Forelimb muscle (tissue), 1 donor: ENCODE data around the gene E2F4. TPM values are rescaled to one million over a fixed set of nuclear protein-coding genes. Genes with fewer than 3 reads are reported as not detected.

ENCODE experiments used
- DNase-seq: peaks from one replicate; pipeline ENCODE4 v3.0.0-alpha.2; 2013; ENCODE audit warnings: low read depth
- polyA plus RNA-seq: library from polyadenylated mRNA; unstranded; fragments of 120-200 nt; gene quantifications from one replicate; pipeline ENCODE4 v1.2.1, GENCODE V29; 2013; ENCODE audit not compliant: insufficient read length

The E2F4 gene
- polyA plus RNA-seq, 1 donor, result 40.5 TPM

- no peak for DNase-seq
Measured at GRCh38 chr16:67234180-67234597, 42.2 kb downstream of the E2F4 start.

- DNase-seq, result no peak
Measured at GRCh38 chr16:67235816-67236562, 44.0 kb downstream of the E2F4 start.

- no peak for DNase-seq
Measured at GRCh38 chr16:67236563-67237395, 44.8 kb downstream of the E2F4 start.

DNA sequence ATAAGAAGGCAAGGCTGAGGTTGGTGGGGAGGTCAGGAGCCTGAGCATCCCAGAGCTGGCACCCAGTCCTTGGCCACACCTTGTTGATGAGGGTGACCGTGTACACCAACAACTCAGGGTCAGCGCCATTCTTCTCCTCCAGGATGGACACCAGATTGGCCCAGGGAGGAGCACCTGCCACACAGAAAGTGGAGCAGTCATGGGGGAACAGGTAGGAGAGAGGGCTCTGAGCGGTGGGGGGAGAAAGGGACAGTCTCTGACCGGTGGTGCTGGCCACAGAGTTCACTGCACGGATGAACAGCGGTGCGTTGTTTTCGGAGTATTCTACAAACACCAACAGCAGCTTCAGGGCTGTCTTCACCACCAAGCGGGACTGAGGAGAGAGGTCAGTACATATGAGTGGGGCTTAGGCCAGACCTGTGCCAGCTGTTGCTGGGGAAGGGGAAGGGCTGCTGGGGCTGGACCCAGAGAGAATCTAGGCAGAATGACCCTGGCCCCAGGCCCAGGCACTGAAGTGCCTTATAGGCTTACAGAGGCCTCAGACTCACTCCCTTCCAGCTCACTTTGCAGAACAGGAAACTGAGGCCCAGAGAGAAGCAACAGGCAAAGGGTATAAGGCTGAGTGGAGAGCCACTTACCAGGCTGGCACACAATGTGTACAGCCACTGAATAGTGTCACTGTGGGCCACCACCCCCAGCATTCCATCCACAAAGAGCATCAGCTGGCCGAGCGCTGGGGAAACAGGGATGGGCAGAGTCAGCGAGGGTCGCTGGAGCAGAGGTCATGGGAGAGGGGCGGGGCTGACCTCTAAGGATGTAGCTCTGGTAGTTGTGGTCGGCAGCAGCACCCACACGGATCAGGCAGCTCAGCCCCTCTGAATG lies 45.7 kb downstream of the E2F4 start:
- no peak for DNase-seq

- DNase-seq, result no peak
Measured at GRCh38 chr16:67238278-67238575, 46.3 kb downstream of the E2F4 start.

DNA sequence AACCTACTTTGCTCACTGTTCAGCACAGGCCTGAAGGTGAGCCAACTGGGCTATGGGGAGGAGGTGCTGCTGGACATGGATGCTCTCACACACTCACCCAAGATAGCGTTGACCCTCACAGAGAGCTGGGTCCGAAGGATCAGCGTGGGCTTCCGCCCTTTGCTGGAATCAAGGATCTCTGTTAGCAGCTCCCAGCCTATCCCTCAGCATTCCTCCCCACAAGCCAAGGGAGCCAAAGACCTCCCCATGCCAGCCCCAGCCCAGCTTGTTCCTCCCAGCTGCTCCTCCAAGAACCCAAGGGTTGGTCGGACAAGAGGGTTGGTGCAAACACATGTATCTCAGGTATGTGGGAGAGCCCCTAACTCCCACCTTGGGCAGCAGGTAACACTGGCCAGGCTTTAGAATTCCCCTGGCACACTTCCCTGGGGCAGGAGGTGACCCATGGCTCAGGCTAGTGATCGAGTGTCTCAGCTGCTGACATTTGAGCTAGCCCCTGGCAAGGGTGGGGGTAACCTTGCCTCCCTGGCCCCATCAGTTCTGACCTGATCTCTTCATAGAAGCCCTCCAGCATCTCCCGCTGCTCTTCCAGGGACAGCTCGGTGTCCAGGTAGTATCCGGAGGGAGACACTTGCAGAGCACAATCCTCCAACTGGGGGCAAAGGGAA lies 47.0 kb downstream of the E2F4 start:
- DNase-seq, result no peak

DNA sequence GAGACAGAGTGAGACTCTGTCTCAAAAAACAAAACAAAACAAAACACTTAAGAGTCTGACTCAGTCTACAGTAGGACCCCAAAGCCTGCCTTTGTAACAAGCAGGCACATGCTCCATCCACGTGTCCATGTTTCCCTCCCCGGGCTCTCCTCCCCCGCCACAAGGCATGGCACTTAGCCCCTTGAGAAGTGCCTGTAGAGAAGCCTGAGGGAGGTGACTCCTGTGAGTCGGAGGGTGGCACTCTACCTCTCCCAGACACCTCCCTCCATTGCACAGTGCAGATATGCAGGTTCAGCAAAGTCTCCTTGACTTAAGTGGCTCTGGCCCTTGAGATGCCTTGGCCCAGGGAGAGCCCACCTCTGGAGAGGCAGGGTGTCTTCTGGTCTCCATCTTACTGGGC lies 48.6 kb downstream of the E2F4 start:
- DNase-seq, result no peak

- DNase-seq, result no peak
Measured at GRCh38 chr16:67241008-67241900, 49.3 kb downstream of the E2F4 start.

- no peak for DNase-seq
Measured at GRCh38 chr16:67242138-67242730, 50.3 kb downstream of the E2F4 start.

DNA sequence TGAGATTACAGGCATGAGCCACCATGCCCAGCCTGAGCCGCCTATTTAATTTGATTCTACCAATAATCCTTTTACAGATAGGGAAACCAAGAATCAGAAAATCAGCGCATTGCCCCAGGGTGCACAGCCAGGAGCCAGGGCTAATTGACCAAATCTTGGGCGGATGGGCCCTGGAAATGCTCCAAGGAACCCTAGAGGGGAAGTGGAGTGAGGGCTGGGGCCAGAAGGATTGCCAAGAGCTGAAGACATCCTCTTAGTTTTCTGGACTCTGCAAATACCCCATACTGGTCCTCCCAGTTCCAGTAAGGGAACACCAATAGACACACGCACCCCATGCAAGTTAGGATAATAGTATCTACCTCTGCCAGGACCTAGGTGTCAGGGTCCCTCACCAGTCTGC lies 51.5 kb downstream of the E2F4 start:
- DNase-seq, result no peak

DNA sequence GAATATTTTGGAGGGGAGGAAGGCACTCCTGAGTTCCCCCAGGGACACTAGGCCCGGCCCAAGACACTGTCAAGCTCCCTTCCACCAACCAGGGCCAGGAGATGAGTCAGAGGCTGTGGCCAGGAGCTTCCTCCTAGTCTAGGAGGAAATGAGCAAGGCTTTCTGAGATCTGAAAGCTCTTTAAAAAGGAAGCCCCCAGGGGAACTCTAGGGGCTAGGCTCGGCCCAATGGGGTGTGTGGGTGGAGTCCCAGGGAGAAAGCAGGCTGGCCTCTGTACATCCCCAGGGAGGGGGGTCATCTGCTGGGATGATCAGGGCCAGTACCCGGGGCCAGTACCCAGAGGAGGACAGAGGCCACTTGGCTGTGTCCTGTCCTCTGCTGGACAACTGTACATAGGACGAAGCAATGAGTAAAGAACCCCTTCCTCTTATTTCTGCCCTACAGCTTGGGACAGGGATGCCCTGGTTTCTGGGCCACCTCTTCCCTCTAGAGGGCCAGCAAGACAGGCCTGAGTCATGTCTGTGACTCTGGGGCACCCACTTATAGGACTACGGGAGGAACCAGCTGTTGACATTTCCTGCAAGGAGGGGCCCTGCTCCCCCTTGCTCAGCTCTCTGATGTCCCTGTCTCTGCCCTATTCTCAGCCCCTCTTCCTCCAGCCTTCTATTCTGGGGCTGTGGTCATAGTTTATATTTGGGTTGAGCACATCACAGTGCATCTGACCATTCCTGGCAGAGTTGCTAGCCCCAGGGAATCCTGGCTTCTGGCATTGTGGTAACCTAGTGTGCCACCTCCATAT lies 52.6 kb downstream of the E2F4 start:
- no peak for DNase-seq

DNA sequence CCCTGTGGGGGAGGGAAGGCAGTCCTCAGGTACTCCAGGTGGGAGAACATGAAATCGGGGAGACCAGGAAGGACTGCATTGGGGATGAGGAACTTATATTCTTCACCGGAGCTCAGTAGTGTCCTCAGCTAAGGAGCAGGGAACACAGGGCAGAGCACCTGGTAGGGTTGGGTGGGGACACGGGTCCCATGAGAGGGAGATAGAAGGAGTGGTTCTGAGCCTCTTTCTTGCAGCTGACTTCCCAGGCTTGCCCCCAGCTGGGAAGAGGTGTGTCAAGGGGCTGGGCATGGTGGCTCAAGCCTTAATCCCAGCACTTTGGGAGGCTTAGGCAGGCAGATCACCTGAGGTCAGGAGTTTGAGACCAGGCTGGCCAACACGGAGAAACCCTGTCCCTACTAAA lies 53.2 kb downstream of the E2F4 start:
- DNase-seq, result no peak

DNA sequence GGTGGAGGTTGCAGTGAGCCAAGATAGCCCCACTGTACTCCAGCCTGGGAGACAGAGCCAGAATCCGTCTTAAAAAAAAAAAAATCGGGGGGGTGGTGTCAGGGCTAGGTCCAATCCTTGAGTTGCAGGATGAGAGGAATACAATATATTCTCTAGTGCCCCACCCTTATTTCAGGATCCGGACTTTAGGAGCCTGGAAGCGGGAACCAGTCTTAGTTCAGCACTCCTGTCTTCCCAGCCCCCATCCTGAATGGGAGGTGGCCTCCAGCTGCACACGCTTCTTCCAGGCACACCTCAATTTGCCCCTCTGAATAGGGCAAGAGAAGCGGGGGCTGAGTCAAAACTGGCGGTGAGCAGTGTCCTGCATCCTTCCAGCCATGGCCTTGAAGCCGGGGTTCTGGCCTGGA lies 53.7 kb downstream of the E2F4 start:
- no peak for DNase-seq

DNA sequence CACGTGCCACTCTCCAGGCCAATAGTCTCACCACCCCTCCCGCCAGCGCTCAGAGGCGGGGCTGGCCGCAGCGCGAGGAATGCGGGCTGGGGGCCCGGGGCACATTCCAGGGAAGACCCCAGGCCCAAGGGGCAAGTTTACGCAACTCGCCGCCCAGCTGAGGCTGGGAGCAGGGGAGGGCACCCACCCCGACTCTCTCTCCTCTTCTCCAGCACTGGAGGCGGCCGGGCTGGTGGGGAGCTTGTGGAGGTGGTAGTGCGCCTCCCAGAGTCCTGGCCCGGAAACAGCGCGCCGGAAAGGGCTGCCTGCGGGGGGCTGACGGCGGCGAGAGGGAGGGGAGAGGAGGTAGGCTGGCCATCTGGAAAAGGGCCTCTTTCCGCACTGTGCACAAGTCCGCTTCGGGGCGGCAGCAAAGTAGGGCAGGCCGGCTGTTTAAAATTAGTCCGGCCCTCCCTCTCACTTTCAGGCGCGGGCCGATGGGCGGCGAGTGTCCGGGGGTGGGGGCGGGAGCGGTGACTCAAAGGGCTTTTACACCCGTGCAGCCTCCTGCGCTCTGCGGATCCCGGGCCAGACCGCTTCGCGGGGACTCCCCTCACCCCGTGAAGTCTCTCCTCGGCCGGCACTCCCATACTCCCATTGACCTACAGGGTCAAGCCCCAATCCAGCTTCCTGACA lies 54.3 kb downstream of the E2F4 start:
- no peak for DNase-seq

- DNase-seq, result no peak
Measured at GRCh38 chr16:67246756-67247191, 54.8 kb downstream of the E2F4 start.

DNA sequence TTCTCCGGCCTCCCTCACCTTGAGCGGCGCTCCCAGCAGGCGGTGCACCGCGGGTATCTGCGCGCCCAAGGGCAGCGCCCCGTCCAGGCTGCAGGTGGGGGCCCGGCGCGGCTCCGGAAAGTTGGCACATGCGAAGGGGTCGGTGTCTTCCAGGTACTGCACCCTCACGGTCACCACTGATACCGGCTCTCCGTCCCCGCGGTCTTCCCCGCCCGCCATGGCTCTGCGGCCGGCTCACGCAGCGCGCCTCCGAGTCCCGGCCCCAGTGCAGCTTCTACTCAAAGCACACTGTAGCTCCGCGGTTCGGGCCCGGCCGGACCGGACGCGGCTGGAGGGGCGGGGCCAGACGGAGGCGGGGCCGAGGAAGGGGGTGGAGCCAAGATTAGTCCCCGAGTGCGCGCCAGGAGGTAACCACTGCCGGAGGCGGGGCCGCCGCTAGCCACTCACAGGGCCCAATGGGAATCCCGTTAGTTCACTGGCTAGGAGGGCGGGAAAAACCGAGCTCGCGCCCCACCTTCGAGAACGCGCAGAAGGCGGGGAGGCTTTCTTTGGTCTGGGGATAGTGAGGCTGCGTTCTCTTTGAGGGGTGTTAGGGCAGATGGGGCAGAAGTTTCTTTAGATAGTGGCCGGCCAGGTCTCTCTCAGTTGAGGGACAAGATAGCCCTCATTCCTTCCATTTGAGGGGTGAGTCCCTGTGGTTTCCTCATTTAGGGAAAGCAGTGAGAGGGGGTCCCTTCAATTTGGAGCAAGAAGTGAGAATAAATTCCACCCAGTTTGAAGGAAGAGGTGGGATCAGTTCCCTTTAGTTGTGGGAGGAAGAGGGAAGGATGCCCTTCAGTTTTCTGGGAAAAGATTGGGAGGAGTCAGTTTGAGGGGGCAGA lies 55.5 kb downstream of the E2F4 start, which contains the start of gene FHOD1:
Gene FHOD1, minus strand, starts transcription at position 290 of the 881 bp plus-strand sequence. Its CDS starts 71 bp downstream, at position 219.
- peak; percentile 83 for DNase-seq

DNA sequence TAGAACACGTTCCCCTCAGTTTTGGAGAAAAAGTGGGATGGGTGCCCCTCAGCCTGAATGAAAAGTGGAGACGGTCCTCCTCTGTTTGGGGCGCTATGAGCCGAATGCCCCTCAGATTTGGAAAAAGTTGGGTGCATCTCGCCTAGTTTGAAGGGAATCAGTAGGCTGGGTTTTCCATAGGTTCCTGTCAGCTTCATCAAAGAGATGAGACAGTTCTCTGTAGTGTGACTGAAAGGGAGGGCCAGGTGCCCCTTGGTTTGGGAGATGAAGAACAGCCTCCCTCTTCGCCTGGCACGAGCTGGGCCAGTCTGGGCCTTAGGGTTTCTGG lies 56.1 kb downstream of the E2F4 start:
- DNase-seq, result no peak
